Putamen (tissue), 1 donor: Measurements from ENCODE around the gene C17orf113.
"Not testable (repeated sequence)": the region's sequence is repeated elsewhere in the genome, so short reads cannot be mapped to it uniquely, and the experiment has no call there.

ENCODE experiments used
- DNase-seq: peaks from one replicate; pipeline ENCODE4 v3.0.0-alpha.2; 2016; ENCODE audit warnings: low spot score

Gene C17orf113

GRCh38 chr17:42042598-42043319 is 7.6 kb downstream of the C17orf113 start:
- no peak for DNase-seq

DNA sequence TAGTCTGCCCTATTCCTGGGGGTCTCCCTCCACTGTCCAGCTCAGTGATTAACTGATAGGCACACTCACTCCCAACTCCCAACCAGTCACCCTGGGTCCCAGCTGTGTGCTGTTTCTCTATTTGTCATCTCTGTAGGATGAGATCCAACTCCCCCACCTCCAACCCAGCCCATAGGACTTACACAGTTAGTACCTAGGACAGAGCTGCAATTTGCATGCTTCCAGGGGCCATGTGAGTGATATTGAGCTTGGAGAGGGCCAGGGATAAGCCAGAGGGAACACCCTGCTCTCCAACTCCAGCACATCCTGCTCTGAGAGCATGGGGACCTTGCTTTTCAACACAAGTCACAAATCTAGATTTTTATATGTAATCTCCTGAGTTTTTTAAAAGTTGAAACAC is 8.8 kb downstream of the C17orf113 start:
- no peak for DNase-seq

DNA sequence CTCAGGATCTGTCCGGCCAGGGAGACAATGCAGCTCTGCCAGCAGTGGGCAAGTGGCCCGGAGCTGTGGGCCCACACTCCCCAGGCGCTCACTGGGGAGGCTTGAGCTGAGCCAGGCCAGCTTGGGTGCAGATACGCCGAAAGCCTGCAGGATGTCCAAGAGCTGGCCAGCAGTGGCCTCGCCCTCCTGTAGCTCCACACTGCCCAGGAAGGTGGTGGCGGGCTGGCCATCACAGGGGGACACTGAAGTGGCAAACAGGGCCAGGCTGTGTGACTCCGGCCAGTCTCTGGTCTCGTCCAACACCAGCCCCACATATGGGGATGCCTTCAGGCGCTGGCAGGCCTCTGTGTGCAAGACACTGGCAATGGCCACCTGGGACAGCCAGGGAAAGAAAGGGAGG is 9.6 kb downstream of the C17orf113 start:
- no peak for DNase-seq

GRCh38 chr17:42039794-42040763 is 10.3 kb downstream of the C17orf113 start:
- DNase-seq = no peak

- DNase-seq = no peak
Measured at GRCh38 chr17:42038221-42038973, 12.0 kb downstream of the C17orf113 start.

DNA sequence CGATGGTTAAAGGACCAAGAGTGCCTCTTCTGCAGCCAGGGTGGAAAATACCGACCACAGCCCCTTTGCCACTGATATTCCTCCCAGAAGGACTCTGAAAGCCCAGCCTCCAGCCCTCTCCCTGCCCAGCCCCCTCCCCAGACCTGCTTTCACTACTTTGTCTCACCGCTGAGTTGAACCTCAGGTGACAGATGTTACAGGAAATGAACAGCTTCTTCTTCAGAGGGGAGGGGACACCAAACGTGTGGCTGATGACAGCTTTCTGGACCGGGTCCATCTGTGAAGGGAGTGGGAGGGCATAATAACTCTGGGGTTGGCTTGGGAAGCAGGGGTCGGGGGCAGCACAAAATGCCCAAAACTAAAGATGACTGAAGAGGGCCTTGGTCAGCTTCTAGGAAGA is 16.3 kb downstream of the C17orf113 start:
- DNase-seq = no peak

- DNase-seq = no peak
Measured at GRCh38 chr17:42031584-42031983, 18.8 kb downstream of the C17orf113 start.

DNA sequence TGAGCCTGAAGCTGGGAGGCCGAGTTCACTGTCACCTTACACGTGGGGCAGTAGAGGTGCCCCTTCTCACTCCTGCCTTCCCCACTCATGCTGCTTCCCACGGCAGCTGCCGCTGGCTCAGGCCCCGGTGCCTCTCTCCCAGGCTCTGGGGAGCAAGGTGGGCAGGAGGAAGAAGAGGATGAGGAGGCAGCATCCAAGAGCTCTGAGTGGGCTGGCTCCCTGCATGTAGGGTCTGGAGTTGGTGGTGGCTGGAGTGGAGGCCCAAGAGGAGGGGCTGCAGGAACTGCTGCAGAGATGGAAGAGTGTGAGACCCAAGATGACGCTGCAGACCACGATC is 21.6 kb downstream of the C17orf113 start:
- DNase-seq = no peak

DNA sequence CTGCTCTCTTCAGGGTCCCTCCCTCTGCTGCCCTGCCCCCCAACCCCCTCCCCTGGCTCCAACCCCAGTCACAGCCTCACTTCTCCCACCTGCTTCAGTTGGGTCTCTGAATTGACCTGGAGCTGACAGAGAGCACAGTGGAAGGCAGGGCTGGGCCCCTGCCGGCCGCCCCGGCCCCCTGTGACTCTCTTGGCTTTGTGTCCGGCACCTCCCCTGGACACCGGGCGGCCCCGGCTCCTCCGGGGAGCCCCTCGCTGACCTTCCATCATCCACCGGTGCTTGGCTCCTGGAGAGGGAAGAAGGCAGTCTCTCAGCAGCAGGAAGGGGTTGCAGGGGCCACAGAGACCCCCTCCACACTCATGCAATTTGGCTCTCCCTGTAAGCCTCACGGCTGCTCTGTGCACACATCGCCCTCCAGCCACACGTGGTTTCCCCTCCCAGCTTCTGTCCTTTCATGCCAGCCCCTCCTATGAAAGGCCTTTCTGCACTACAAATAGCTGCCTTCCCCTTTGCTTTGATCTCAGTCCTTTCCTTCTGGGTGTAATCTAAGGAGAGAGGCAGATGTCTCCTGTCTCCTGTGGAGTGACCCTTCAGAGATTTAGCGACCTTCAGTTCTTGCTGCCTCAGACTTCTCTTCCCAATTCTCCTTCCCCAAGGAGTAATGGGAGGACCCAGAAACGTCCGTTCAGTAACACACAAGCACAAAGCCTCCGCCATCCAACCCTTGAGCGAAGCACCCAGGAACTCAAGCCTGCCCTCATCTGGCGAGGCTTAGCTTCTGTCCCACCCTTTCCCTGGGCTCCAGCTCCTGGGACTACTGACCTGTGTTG is 22.2 kb downstream of the C17orf113 start:
- DNase-seq = no peak

GRCh38 chr17:42027590-42027889 is 22.9 kb downstream of the C17orf113 start:
- DNase-seq = no peak

DNA sequence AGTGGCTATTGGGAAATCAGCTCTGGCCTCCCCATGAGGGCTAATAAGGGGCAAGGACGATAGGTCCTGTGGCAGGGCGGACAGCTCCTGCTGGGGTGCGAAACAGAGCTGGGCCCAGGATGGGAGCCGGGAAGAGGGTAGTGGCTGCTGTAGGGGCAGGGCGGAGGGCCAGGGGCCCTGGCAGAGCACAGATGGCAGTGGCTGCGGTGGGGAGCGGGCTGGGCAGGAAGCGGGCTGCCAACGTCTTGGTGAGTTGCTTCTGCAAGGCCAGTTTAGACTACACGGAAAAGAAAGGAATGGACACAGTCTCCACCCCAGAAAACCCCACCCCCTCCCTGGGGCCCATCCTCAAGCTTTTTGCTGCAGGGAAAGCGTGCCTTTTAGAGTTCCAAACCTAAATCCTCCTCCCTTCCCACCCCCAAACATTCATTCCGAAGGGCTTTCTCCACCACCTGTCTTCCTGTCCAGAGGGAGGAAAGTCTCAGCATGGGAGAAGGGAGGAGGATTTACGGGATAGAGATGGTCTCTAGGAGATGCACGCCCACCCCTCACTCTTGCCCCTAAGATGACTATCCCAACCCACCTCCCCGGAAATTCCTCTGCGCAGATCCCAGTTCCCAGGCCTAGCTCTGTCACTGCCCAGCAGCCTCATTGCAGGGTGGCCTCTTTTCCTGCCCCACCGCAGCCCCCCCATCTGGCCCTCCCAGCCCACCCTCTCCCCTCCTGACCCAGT is 23.4 kb downstream of the C17orf113 start:
- no peak for DNase-seq

- DNase-seq = no peak
Measured at GRCh38 chr17:42025936-42026335, 24.5 kb downstream of the C17orf113 start.

DNA sequence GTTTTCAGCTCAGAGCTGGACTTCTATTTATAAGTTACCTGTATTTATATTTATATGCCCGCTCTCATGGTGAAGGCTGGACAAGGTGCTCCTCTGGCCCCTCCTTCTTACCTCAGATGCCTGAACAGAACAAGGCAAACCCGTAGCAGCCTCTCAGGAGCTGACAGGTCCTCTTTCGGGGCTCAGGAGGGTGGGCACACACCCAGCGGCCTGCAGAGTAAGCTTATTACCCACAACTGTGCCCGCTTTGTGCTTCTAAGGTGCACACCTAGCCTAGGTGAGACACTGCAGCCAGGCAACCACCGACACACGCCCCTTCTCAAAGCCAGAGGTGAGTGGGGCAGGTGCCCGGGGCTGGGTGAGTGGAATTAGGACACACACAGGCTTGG is 25.2 kb downstream of the C17orf113 start:
- no peak for DNase-seq

DNA sequence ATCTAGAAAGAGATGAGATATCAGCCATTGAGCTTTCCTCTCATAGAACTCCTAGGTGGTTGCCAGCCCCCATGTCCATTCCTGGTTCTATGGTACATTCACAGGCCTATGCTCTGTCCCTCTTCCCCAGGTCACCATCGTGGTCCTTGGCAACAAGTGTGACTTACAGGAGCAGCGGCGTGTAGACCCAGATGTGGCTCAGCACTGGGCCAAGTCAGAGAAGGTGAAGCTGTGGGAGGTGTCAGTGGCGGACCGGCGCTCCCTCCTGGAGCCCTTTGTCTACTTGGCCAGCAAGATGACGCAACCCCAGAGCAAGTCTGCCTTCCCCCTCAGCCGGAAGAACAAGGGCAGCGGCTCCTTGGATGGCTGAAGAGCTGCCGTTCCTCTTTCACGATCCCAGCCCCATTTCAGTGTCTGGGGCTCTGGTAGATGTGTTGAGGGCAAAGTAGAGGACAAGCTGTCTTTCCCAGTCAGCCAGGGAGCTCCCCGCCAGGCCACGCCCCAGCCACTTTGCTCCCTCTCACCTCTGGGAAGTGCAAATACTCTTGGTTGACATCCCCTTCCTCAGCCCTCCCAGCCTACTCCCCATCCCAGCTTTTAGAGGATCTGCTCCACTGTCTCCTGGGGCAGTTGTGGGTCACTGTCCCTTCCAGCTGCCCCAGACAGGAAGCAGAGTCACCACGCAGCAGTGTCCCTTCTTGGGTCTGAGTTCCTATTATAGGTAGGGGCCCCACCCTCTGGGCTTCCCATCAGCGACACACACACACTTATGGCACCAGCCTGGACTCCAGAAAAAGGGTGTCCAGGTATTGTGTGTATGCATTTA is 26.7 kb downstream of the C17orf113 start:
- DNase-seq = no peak

- DNase-seq = not testable (repeated sequence)
Measured at GRCh38 chr17:42020845-42021244, 29.6 kb downstream of the C17orf113 start.

DNA sequence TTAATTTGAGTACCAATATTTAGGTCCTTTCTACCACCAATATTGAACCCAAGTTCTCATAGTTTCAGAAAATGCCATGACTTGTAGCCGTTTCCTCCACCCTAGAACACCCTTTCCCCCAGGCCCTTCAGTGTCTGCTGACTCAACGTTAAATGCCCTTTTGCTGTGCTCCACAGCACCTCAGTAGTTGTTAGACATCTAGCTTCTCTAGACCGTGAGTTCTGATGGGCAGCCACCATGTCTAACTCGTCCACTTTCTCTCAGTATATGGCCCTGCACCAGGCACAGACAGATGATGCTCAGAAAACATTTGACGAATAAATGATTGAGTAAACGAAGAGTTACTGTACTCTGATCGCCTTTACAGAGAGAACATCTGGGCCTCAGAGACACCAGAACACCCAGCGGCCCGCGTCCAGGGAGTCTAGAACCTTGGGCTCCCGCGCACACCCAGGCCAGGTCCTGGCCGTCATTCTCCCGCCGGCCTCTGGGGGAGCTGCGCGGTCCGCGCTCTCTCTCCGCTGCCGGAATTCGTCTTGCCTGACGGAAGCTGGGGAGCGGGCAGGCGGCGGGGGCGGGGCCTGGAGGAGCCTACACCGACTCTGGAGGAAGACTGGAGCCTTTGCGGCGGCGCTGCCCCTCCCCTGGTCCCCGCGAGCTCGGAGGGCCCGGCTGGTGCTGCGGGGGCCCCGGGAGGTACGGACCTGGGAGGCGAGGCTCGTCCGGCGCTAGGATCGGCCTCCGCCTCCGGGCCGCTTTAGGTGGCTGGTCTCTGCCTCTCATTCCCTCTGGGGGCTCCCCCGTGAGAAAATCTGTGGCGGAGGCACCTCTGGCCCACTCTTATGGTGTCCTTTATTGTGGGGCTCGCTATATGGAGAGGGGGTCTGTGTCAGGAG is 30.6 kb downstream of the C17orf113 start, which contains the start of gene NKIRAS2:
Gene NKIRAS2, plus strand, starts transcription at position 582 of the 896 bp plus-strand sequence. CDS start 1,488 bp downstream, outside the sequence.
- peak; percentile 90 for DNase-seq

DNA sequence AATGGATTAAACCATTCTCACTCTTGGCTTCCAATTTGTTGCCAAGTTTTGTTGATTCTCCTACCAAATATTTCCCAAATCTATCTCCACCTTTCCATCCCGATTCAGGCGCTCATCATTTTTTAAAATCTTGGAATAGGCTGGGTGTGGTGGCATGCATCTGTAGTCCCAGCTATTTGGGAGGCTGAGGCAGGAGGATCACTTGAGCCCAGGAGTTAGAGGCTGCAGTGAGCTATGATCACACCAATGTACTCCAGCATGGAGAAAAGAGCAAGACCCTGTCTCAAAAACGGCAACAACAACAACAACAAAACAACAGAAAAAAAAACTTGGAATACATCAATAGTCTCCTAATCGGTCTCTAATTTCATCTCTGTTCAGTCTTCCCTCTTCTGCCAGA is 31.4 kb downstream of the C17orf113 start:
- no peak for DNase-seq

- no peak for DNase-seq
Measured at GRCh38 chr17:42018339-42018738, 32.1 kb downstream of the C17orf113 start.

- DNase-seq = no peak
Measured at GRCh38 chr17:42017866-42018200, 32.6 kb downstream of the C17orf113 start.
